Breast epithelium (tissue), 3 donors: Measurements from ENCODE around the gene CEP112.

Experiments
- POLR2A ChIP-seq: fragments of 450-650 bp; IDR thresholded peaks from one replicate; pipeline ENCODE4 v1.6.1; 2016; ENCODE audit warnings: antibody characterized with exemption, mild to moderate bottlenecking, moderate library complexity
- POLR2AphosphoS5 ChIP-seq, 3 donors: sonication (generic); formaldehyde crosslinking; IDR thresholded peaks; one replicate each; pipeline ENCODE4 v1.6.1; 2017; ENCODE audit warnings: antibody characterized with exemption in 3 of 3
- TF ChIP-seq, protein P1 (sequence below), 3 donors: fragments of 450-650 bp; IDR thresholded peaks; one replicate each; pipeline ENCODE4 v1.5.1; 2016 to 2017; ENCODE audit warnings: antibody characterized with exemption in 3 of 3, mild to moderate bottlenecking in 3 of 3, moderate library complexity in 3 of 3

DNA sequence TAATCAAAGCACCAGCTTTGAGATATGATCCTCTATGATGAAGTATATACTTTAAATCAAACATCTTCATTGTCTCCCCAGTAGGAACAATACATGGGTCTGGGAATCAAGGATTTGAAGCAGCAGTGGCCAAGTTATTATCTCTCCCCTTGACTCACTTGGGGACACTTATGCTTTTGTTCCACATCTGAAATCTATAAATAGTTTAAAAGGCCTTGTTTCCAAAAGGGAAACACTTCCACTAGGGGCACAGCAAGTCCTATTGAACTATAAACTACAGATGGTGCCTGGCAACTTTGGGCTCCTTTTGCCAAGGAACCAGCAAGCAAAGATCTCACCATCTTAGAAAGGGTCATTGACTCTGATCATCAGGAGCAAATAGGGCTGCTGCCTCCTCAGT, 16.0 kb upstream of the CEP112 start:
- TF ChIP-seq POLR2A, result no peak
- TF ChIP-seq, protein P1, sequence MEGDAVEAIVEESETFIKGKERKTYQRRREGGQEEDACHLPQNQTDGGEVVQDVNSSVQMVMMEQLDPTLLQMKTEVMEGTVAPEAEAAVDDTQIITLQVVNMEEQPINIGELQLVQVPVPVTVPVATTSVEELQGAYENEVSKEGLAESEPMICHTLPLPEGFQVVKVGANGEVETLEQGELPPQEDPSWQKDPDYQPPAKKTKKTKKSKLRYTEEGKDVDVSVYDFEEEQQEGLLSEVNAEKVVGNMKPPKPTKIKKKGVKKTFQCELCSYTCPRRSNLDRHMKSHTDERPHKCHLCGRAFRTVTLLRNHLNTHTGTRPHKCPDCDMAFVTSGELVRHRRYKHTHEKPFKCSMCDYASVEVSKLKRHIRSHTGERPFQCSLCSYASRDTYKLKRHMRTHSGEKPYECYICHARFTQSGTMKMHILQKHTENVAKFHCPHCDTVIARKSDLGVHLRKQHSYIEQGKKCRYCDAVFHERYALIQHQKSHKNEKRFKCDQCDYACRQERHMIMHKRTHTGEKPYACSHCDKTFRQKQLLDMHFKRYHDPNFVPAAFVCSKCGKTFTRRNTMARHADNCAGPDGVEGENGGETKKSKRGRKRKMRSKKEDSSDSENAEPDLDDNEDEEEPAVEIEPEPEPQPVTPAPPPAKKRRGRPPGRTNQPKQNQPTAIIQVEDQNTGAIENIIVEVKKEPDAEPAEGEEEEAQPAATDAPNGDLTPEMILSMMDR (IDR thresholded peaks at IDR 0.05), result no peak
- no peak for TF ChIP-seq POLR2AphosphoS5 (IDR thresholded peaks at IDR 0.05)
